ENCODE results near the gene VPS37B.

The VPS37B gene

DNA sequence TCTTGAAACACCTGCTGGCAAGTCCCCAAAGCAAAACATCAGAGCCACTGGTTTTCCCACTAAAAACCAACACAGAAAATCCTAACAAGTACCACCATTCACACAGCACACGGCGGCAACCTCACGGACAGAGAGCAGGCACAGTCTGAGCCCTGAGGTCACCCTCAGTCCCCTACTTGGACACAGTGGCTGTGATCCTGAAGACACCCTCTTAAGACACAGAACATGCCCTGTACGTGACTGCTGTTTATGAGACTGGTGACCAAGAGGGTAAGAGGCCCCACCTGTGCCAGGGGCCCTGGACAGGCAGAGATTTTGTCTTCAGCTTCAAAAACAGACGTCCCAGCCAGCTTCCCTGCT is 31.1 kb downstream of the VPS37B start:
- Histone ChIP-seq H3K27me3 (no peaks in the 10 kb centered on the region), H3K4me3 (ENCODE audit: low read depth, low read length) (no peak overlapping the region), H3K36me3 (peaks cover 15% of the 10 kb centered on the region), H3K9me3 (no peaks in the 10 kb centered on the region), H3K4me1 (peaks cover 10% of the 10 kb centered on the region)
- TF ChIP-seq, protein P1, sequence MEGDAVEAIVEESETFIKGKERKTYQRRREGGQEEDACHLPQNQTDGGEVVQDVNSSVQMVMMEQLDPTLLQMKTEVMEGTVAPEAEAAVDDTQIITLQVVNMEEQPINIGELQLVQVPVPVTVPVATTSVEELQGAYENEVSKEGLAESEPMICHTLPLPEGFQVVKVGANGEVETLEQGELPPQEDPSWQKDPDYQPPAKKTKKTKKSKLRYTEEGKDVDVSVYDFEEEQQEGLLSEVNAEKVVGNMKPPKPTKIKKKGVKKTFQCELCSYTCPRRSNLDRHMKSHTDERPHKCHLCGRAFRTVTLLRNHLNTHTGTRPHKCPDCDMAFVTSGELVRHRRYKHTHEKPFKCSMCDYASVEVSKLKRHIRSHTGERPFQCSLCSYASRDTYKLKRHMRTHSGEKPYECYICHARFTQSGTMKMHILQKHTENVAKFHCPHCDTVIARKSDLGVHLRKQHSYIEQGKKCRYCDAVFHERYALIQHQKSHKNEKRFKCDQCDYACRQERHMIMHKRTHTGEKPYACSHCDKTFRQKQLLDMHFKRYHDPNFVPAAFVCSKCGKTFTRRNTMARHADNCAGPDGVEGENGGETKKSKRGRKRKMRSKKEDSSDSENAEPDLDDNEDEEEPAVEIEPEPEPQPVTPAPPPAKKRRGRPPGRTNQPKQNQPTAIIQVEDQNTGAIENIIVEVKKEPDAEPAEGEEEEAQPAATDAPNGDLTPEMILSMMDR (IDR thresholded peaks at IDR 0.05; ENCODE audit: low read depth, low read length), result no peak
- DNase-seq, result no peak

DNA sequence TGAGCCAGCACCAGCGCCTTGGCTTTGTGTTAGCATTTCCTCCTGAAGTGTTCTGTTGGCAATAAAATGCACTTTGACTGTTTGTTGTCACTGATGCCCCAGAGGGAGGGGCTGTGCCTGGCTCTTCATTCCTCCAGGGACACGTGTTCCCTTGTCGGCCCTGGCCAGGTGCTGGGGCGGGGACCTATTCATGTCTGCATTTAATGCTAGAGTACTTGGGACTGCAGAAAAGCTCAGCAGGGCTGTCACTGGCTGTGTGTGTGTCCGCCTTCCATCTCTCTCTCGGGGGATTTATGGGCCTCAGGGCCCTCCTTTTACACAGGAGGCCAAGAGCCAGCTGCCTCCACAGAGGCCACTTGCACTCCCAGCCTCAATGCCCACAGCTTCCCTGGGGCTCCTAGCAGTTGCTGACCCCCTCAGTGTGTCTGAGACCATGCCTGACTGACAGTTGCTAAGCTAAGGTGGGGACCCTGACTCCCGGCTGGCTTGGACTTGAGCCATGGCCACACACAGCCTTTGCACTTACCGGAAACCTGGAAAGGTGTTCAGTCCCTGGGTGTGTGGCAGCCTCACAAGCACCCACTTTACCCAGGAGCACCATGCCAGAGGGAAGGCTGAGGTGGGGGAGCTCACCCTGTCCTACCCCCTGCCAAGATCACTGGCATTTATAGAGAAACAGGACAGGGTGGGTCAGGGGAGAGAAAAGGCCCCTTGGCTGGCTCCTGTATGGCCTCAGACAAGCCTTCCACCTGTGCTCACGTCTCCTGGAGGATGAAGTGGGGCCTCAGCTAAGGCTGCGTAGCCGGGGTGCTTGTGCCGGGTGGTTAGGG is 32.8 kb downstream of the VPS37B start:
- H3K4me3 ChIP-seq (ENCODE audit: low read depth, low read length), result no peak overlapping the region
- H3K9me3 ChIP-seq, result no peaks in the 10 kb centered on the region
- TF ChIP-seq, protein P1 (IDR thresholded peaks at IDR 0.05; ENCODE audit: low read depth, low read length), result no peak
- H3K4me1 ChIP-seq, result peaks cover 6% of the 10 kb centered on the region
- H3K36me3 ChIP-seq, result peaks cover 3% of the 10 kb centered on the region; the same call in 1 of the 2 replicates
- H3K27me3 ChIP-seq, result no peaks in the 10 kb centered on the region
- no peak for DNase-seq

- H3K4me3 ChIP-seq (ENCODE audit: low read depth, low read length), result no peak overlapping the region
- no peaks in the 10 kb centered on the region; the same call in 1 of the 2 replicates for H3K4me1 ChIP-seq
Observed at GRCh38 chr12:122862110-122862634, 33.8 kb downstream of the VPS37B start.

GRCh38 chr12:122861587-122861970 is 34.3 kb downstream of the VPS37B start:
- Histone ChIP-seq H3K36me3 (no peaks in the 10 kb centered on the region), H3K4me3 (ENCODE audit: low read depth, low read length) (no peak overlapping the region), H3K4me1 (no peaks in the 10 kb centered on the region; the same call in 1 of the 2 replicates), H3K27me3 (no peaks in the 10 kb centered on the region), H3K9me3 (no peaks in the 10 kb centered on the region)
- DNase-seq, result no peak
- TF ChIP-seq, protein P1 (IDR thresholded peaks at IDR 0.05; ENCODE audit: low read depth, low read length), result no peak

More at GRCh38 chr12:122862110-122862634, 33.8 kb downstream of the VPS37B start:
- H3K9me3 ChIP-seq, result no peaks in the 10 kb centered on the region
- TF ChIP-seq, protein P1 (IDR thresholded peaks at IDR 0.05; ENCODE audit: low read depth, low read length), result no peak
- no peaks in the 10 kb centered on the region for H3K27me3 ChIP-seq
- peaks cover 3% of the 10 kb centered on the region; the same call in 1 of the 2 replicates for H3K36me3 ChIP-seq
- DNase-seq, result no peak

GRCh38 chr12:122860854-122861586 is 34.9 kb downstream of the VPS37B start:
- DNase-seq, result no peak
- Histone ChIP-seq H3K36me3 (no peaks in the 10 kb centered on the region), H3K9me3 (no peaks in the 10 kb centered on the region), H3K4me1 (no peaks in the 10 kb centered on the region; the same call in 1 of the 2 replicates), H3K4me3 (ENCODE audit: low read depth, low read length) (no peak overlapping the region), H3K27me3 (no peaks in the 10 kb centered on the region)
- TF ChIP-seq, protein P1 (IDR thresholded peaks at IDR 0.05; ENCODE audit: low read depth, low read length), result no peak

Measured in BE2C (cell line).